ENCODE measurements around the gene PLCH2.
A peak's percentile ranks its signal among the peaks of the same experiment; 100 is the strongest.
"Not testable (repeated sequence)": the region's sequence is repeated elsewhere in the genome, so short reads cannot be mapped to it uniquely, and the experiment has no call there.

PLCH2 gene

GRCh38 chr1:2552189-2552588, 76.1 kb downstream of the PLCH2 start:
- no peak for TF ChIP-seq Cebpa-rat (IDR thresholded peaks at IDR 0.05)
- no peak overlapping the region for H3K9ac ChIP-seq
- peaks cover 0 to 23% (median 0%) of the 10 kb centered on the region in 11 experiments; a peak in 10 of 22 replicates for H4K20me1 ChIP-seq

DNA sequence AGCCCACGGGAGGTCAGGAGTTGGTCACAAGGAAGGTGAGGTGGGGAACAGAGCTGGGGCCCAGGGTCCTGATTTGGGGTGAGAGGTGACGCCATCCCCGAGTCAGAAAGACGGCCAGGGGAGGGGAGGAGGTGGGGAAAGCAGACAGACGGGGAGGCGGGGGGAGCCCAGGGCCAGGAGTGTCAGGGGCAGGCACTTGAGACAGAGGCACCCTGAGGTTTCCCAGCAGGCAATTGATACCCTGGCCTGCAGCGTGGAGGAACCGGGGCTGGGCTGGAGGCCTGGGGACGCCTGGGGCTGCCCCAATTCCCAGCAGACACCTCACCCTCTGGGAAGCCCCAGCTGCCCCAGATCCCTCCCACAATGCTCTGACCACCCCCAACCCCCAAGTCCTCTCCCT, 77.0 kb downstream of the PLCH2 start:
- not testable (repeated sequence) for H3K9ac ChIP-seq; H3K36me3 ChIP-seq; H3K4me3 ChIP-seq; H3K27me3 ChIP-seq; H3K27ac ChIP-seq; H3K9me3 ChIP-seq (replicated peaks in 1 of 11)
- H3K4me1 ChIP-seq = peaks cover 67 to 89% (median 84%) of the 10 kb centered on the region in 10 experiments
- peaks cover 0 to 18% (median 6%) of the 10 kb centered on the region in 11 experiments; a peak in 12 of 22 replicates for H4K20me1 ChIP-seq
- peak overlapping the region in 1 of 11 experiments; percentile 99; a peak in 1 of 22 replicates for H3K4me2 ChIP-seq

More at GRCh38 chr1:2552189-2552588, 76.1 kb downstream of the PLCH2 start:
- no peaks in the 10 kb centered on the region for H3K9me3 ChIP-seq (replicated peaks in 1 of 11)
- no peak overlapping the region for H3K4me3 ChIP-seq
- no peaks in the 10 kb centered on the region for H3K27me3 ChIP-seq
- no peak overlapping the region for H3K27ac ChIP-seq
- peak overlapping the region; percentile 37 to 100 (median 96); a peak in 21 of 22 replicates for H3K4me2 ChIP-seq
- H3K4me1 ChIP-seq = peaks cover 70 to 89% (median 84%) of the 10 kb centered on the region in 10 experiments
- H3K36me3 ChIP-seq = no peaks in the 10 kb centered on the region

DNA sequence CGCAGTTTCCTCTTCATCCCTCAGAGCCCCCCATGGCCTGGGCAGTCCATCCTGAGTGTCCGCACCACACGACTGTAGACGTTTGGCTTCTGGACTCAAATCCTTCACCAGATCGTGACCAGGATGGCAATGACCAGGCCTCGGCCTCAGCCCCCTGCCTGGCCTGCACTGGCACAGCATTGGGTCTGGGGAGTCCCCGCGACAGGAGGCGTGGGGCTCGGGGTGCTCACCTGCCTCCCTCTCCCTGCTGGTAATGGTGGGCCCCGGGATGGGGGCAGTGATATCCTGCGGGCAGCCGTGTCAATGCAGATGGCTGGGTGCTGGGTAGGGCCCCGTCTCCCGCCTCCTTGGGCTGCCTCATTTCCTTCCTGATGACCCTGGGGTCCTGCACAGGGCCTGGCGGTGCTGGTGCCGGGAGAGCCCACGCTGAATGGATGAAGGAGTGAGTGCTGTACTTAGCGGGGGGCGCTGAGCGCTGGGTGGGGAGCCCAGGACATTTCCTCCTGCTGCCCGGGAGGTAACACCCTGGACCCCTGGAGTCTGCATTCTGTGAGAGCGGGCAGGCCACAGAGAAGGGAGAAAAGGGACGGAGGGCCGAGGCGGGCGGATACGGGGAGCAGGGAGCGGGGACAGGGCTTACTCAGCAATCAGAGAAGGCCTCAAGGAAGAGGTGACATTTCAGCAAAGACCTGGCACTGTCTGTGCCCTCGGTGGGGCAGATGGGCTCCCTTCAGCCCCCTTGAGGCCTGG, 78.0 kb downstream of the PLCH2 start:
- Histone ChIP-seq H3K27ac (peak overlapping the region in 3 of 11 experiments; percentile 32 to 96 (median 44); a peak in 4 of 22 replicates), H3K9me3 (replicated peaks in 1 of 11) (no peaks in the 10 kb centered on the region), H3K4me3 (no peak overlapping the region), H3K9ac (peak overlapping the region in 7 of 11 experiments; percentile 14 to 95 (median 44); a peak in 9 of 22 replicates), H3K27me3 (no peaks in the 10 kb centered on the region), H3K4me2 (peak overlapping the region; percentile 94 to 100 (median 99)), H3K4me1 (peaks cover 70 to 90% (median 85%) of the 10 kb centered on the region in 10 experiments), H4K20me1 (peaks cover 0 to 27% (median 9%) of the 10 kb centered on the region in 11 experiments; a peak in 15 of 22 replicates), H3K36me3 (peaks cover 0 to 18% (median 0%) of the 10 kb centered on the region in 11 experiments; a peak in 5 of 22 replicates)
- TF ChIP-seq Cebpa-rat (IDR thresholded peaks at IDR 0.05) = no peak

GRCh38 chr1:2554621-2555387, 78.7 kb downstream of the PLCH2 start:
- Histone ChIP-seq H3K4me1 (peaks cover 70 to 84% (median 80%) of the 10 kb centered on the region in 10 experiments), H3K27ac (peak overlapping the region in 9 of 11 experiments; percentile 82 to 96 (median 92); a peak in 14 of 22 replicates), H3K36me3 (peaks cover 0 to 26% (median 0%) of the 10 kb centered on the region in 11 experiments; a peak in 5 of 22 replicates), H3K4me2 (peak overlapping the region; percentile 94 to 100 (median 99)), H3K9ac (peak overlapping the region in 9 of 11 experiments; percentile 12 to 95 (median 85); a peak in 9 of 22 replicates), H3K9me3 (replicated peaks in 1 of 11) (no peaks in the 10 kb centered on the region), H3K27me3 (no peaks in the 10 kb centered on the region), H4K20me1 (peaks cover 0 to 35% (median 14%) of the 10 kb centered on the region in 11 experiments; a peak in 15 of 22 replicates), H3K4me3 (peak overlapping the region in 7 of 10 experiments; percentile 64 to 92 (median 75); a peak in 6 of 20 replicates)
- no peak for TF ChIP-seq Cebpa-rat (IDR thresholded peaks at IDR 0.05)

Measured in BLaER1 treated with 17β-estradiol and CSF1 and Interleukin-3, amounts not matched to agents 10 nM and 100 nM (cell line).